HepG2 (cell line): ENCODE measurements around the gene CPNE2. TPM values are rescaled to one million over a fixed set of nuclear protein-coding genes. Genes with fewer than 3 reads are reported as not detected.
"Not testable (repeated sequence)": the region's sequence is repeated elsewhere in the genome, so short reads cannot be mapped to it uniquely, and the experiment has no call there.

ENCODE experiments used
- ATAC-seq: fragments of 200-7000 bp; cut with Tn5 transposase; 3 replicates; pipeline ENCODE4 v1.9.1; 2020; ENCODE audit warnings: mild to moderate bottlenecking, moderate library complexity
- BruUV-seq: library from RNA; stranded (reverse); fragments of 400-500 nt; replicated peaks from 2 replicates; lab custom pipeline; 2021; lab: Mats Ljungman, UMichigan
- CTCF ChIA-PET: fragments of 300-600 bp; formaldehyde crosslinking; extraction: SDS; loops from one replicate; lab custom pipeline; 2021; ENCODE audit warnings: low total read pairs, inconsistent platforms, low intra/inter-chr PET ratio; lab: Yijun Ruan, JAX
- POLR2A ChIA-PET: fragments of 350-600 bp; sonication (Branson Sonifier 250); formaldehyde crosslinking; loops from one replicate; lab custom pipeline; 2020; ENCODE audit warnings: antibody characterized with exemption, inconsistent platforms; lab: Yijun Ruan, JAX
- DNase-seq: peaks from one replicate; pipeline ENCODE4 v3.0.0-alpha.2; 2015; ENCODE audit warnings: low spot score
- FAIRE-seq: peaks from 3 replicates; lab custom pipeline; 2011; peaks lifted over from hg19 to GRCh38; lab: Jason Lieb, UNC
- H2AFZ ChIP-seq: one replicate; pipeline ENCODE4 v1.6.1; 2011; ENCODE audit warnings: low read length, inconsistent platforms
- H3K27ac ChIP-seq: fragments of 300-600 bp; 3 replicates; pipeline ENCODE4 v1.8.0; 2011; ENCODE audit warnings: mixed run types, mild to moderate bottlenecking, mixed read lengths, low read length, inconsistent platforms; ENCODE audit not compliant: insufficient read depth; ENCODE audit errors: extremely low read length
- H3K27me3 ChIP-seq, 2 experiments: fragments of 200-600 bp in 1 of 2; 2 replicates in 1 of 2; 3 replicates in 1 of 2; pipeline versions ENCODE4 v1.6.0 to v1.8.0; 2011; ENCODE audit warnings: low read length in 2 of 2, mild to moderate bottlenecking in 2 of 2, moderate library complexity in 2 of 2, inconsistent platforms in 1 of 2; ENCODE audit not compliant: insufficient read depth in 2 of 2, control insufficient read depth in 1 of 2
- H3K36me3 ChIP-seq, 2 experiments: fragments of 200-600 bp in 1 of 2; replicated peaks in 1 of 2; 2 replicates in 1 of 2; 3 replicates in 1 of 2; pipeline versions ENCODE4 v1.5.1 to v1.8.0; 2011; ENCODE audit warnings: low read length in 2 of 2, inconsistent platforms in 1 of 2; ENCODE audit not compliant: insufficient read depth in 2 of 2, control insufficient read depth in 1 of 2
- H3K4me1 ChIP-seq: 2 replicates; pipeline ENCODE4 v1.5.1; 2012; ENCODE audit warnings: low read length, inconsistent platforms; ENCODE audit not compliant: insufficient read depth
- H3K4me2 ChIP-seq: 2 replicates; pipeline ENCODE4 v1.6.0; 2011; ENCODE audit warnings: low read depth, low read length, inconsistent platforms
- H3K4me3 ChIP-seq, 3 experiments: fragments of 200-600 bp in 1 of 3; sonication (generic), shearing (Covaris generic) in 1 of 3; replicated peaks in 1 of 3; 2 replicates each; pipeline ENCODE4 v1.5.1; 2011 to 2016; ENCODE audit warnings: low read length in 3 of 3, inconsistent platforms in 2 of 3, low read depth in 2 of 3, mild to moderate bottlenecking in 2 of 3, control low read depth in 1 of 3, mixed read lengths in 1 of 3; ENCODE audit not compliant: insufficient read depth in 1 of 3
- H3K79me2 ChIP-seq: one replicate; pipeline ENCODE4 v1.6.1; 2011; ENCODE audit warnings: low read length, inconsistent platforms; ENCODE audit not compliant: insufficient read depth
- H3K9ac ChIP-seq: 2 replicates; pipeline ENCODE4 v1.6.0; 2011; ENCODE audit warnings: mild to moderate bottlenecking, low read depth, low read length, inconsistent platforms; ENCODE audit not compliant: insufficient read depth
- H3K9me3 ChIP-seq: 2 replicates; pipeline ENCODE4 v1.5.1; 2012; ENCODE audit warnings: mild to moderate bottlenecking, low read length
- H4K20me1 ChIP-seq: 2 replicates; pipeline ENCODE4 v1.6.0; 2011; ENCODE audit warnings: inconsistent platforms, mild to moderate bottlenecking, low read length, moderate library complexity; ENCODE audit not compliant: insufficient read depth
- FOSL2 ChIP-seq: sonication (generic); formaldehyde crosslinking; IDR thresholded peaks from 2 replicates; pipeline ENCODE4 v1.4.0; 2020; ENCODE audit warnings: missing genetic modification reagents
- ZMYM2 ChIP-seq: sonication (generic); formaldehyde crosslinking; IDR thresholded peaks from 2 replicates; pipeline ENCODE4 v1.8.0; 2022; ENCODE audit warnings: mild to moderate bottlenecking, missing genetic modification reagents
- ZNF326 ChIP-seq: sonication (generic); formaldehyde crosslinking; IDR thresholded peaks from 2 replicates; pipeline ENCODE4 v1.4.0; 2020; ENCODE audit warnings: missing genetic modification reagents, borderline replicate concordance
- ZNF567 ChIP-seq: sonication (generic); formaldehyde crosslinking; IDR thresholded peaks from 2 replicates; pipeline ENCODE4 v1.8.1; 2023; ENCODE audit warnings: mild to moderate bottlenecking, missing genetic modification reagents, borderline replicate concordance
- ZNF629 ChIP-seq: sonication (generic); formaldehyde crosslinking; conservative IDR thresholded peaks from 2 replicates; pipeline ENCODE4 v1.5.0; 2020; ENCODE audit warnings: missing genetic modification reagents
- WGBS: methylation state at CpG from one replicate; pipeline ENCODE4 v1.1.6; 2017; ENCODE audit warnings: low lambda C conversion rate; 5-methylcytosine and 5-hydroxymethylcytosine counted together
- in situ Hi-C: cut with HindIII; loops from 2 replicates; pipeline ENCODE4 v1.10.0; 2017; ENCODE audit warnings: low pct_unique_long_range_greater_than_20kb; ENCODE audit not compliant: extremely low pct_ligation_motif_present
- intact Hi-C: fragments of 100-400 bp; cut with micrococcal nuclease; formaldehyde crosslinking; loops from one replicate; pipeline ENCODE4 v1.10.0; 2022; ENCODE audit not compliant: unreplicated experiment
- polyA plus RNA-seq, 8 experiments: library from polyadenylated mRNA; depleted of rRNA in 3 of 8; stranded (reverse) in 7 of 8; unstranded in 1 of 8; fragments of >200 nt; fragmentation: Illumina TruSeq in 4 of 8; extraction: Trizol in 4 of 8; gene quantifications; 2 replicates each; pipeline versions ENCODE4 v1.2.1 to v1.2.3, GENCODE V29; 2011 to 2016; ENCODE audit warnings: low read depth in 4 of 8, missing spikeins in 1 of 8, mixed read lengths in 1 of 8; ENCODE audit not compliant: insufficient read depth in 1 of 8
- total RNA-seq, 5 experiments: library from RNA; depleted of rRNA; stranded (reverse); fragments of >200 nt; fragmentation: Illumina TruSeq; extraction: Trizol; gene quantifications; 2 replicates each; pipeline ENCODE4 v1.2.3, GENCODE V29; 2016; ENCODE audit warnings: low read depth in 1 of 5

CPNE2 gene
- total and polyA plus RNA-seq, 2 of the 13 experiments (the other 11 are each of a cell fraction or from before 2014, with no cell fraction given), result 10.6 to 23.3 TPM

- intact Hi-C loops, H3K79me2 ChIP-seq, CTCF ChIA-PET, POLR2A ChIA-PET, H2AFZ ChIP-seq, H3K4me1 ChIP-seq, H3K4me3 ChIP-seq, H3K9ac ChIP-seq, DNase-seq, H3K27me3 ChIP-seq, H3K4me2 ChIP-seq, ATAC-seq, BruUV-seq, H3K9me3 ChIP-seq, H3K36me3 ChIP-seq, in situ Hi-C loops, H3K27ac ChIP-seq, H4K20me1 ChIP-seq, FAIRE-seq: not testable (repeated sequence)
- TF ChIP-seq ZMYM2 (CRISPR knock-in tag) (0 out of 2 replicates have a peak, but pooled peaks have one; percentile 11), FOSL2 (CRISPR knock-in tag) (peak; percentile 69)
- 18% methylated on average over 6 of the region's 6 CpGs for WGBS
These were observed 7.6 kb downstream of the CPNE2 start for GRCh38 chr16:57099965-57100364.

- no TSS peak for BruUV-seq
- intact Hi-C loops, result no loop called here
- CTCF ChIA-PET, result no interaction called here
These were observed 8.1 kb downstream of the CPNE2 start for GRCh38 chr16:57100445-57100844.

More at GRCh38 chr16:57100445-57100844, 8.1 kb downstream of the CPNE2 start:
- no peak overlapping the region for H3K4me3 ChIP-seq
- H2AFZ ChIP-seq, result no peak overlapping the region
- H3K9me3 ChIP-seq, result no peaks in the 10 kb centered on the region
- no peak for ATAC-seq
- H3K4me1 ChIP-seq, result no peaks in the 10 kb centered on the region
- peaks cover 0 to 2% of the 10 kb centered on the region in 2 experiments; a peak in 2 of 5 replicates for H3K27me3 ChIP-seq
- H3K79me2 ChIP-seq, result no peaks in the 10 kb centered on the region
- no peaks in the 10 kb centered on the region for H4K20me1 ChIP-seq
- no peaks in the 10 kb centered on the region for H3K36me3 ChIP-seq
- in situ Hi-C loops, result no loop called here
- DNase-seq, result no peak
- 93% methylated on average over 1 of the region's 1 CpG for WGBS
- no peak for FAIRE-seq
- no peak overlapping the region for H3K4me2 ChIP-seq
- no peak overlapping the region for H3K9ac ChIP-seq
- no peak overlapping the region for H3K27ac ChIP-seq
- POLR2A ChIA-PET, result no interaction called here
- no peak for TF ChIP-seq ZNF567
- peak; percentile 71 for TF ChIP-seq ZNF629 (CRISPR knock-in tag)
- no peak for TF ChIP-seq ZNF326 (CRISPR knock-in tag)
